ENCODE results near the gene CDC40. TPM values are rescaled to one million over a fixed set of nuclear protein-coding genes. Genes with fewer than 3 reads are reported as not detected.
A peak's percentile ranks its signal among the peaks of the same experiment; 100 is the strongest.

The CDC40 gene
- total RNA-seq, 1 donor from 2014 or later = 11.3 TPM

- DNase-seq (ENCODE audit: low read depth) = no peak
- TF ChIP-seq, protein P1, sequence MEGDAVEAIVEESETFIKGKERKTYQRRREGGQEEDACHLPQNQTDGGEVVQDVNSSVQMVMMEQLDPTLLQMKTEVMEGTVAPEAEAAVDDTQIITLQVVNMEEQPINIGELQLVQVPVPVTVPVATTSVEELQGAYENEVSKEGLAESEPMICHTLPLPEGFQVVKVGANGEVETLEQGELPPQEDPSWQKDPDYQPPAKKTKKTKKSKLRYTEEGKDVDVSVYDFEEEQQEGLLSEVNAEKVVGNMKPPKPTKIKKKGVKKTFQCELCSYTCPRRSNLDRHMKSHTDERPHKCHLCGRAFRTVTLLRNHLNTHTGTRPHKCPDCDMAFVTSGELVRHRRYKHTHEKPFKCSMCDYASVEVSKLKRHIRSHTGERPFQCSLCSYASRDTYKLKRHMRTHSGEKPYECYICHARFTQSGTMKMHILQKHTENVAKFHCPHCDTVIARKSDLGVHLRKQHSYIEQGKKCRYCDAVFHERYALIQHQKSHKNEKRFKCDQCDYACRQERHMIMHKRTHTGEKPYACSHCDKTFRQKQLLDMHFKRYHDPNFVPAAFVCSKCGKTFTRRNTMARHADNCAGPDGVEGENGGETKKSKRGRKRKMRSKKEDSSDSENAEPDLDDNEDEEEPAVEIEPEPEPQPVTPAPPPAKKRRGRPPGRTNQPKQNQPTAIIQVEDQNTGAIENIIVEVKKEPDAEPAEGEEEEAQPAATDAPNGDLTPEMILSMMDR (conservative IDR thresholded peaks at IDR 0.05; ENCODE audit: low read depth, low read length) = no peak
- H3K4me3 ChIP-seq (ENCODE audit: low read depth, low read length) = no peak overlapping the region
These were observed 21.1 kb downstream of the CDC40 start for GRCh38 chr6:110201151-110201884.

DNA sequence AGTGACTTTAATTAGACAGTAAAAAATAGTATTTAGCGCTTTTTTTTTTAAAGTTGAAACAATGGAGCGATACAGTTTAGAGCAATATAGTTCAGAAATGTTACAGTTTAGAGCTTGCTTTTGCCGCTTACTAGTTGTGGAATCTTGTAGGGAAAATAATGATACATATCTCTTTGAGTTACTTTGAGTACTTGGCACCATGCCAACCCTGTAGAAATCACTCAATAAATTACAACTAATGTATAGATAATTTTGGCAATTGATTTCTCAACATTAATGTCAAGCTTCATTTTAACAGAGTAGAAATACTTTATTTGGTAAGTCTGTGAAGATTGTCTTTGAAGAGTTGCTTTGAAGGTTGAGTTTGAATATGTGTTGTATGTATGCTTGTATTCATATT is 27.4 kb downstream of the CDC40 start:
- no peak for DNase-seq (ENCODE audit: low read depth)
- TF ChIP-seq, protein P1 (conservative IDR thresholded peaks at IDR 0.05; ENCODE audit: low read depth, low read length) = no peak
- no peak overlapping the region for H3K4me3 ChIP-seq (ENCODE audit: low read depth, low read length)

GRCh38 chr6:110211753-110212152 is 31.5 kb downstream of the CDC40 start:
- no peak overlapping the region for H3K4me3 ChIP-seq (ENCODE audit: low read depth, low read length)

GRCh38 chr6:110214338-110214737 is 34.1 kb downstream of the CDC40 start:
- TF ChIP-seq, protein P1 (conservative IDR thresholded peaks at IDR 0.05; ENCODE audit: low read depth, low read length) = no peak
- peak; percentile 63 for DNase-seq (ENCODE audit: low read depth)
- no peak overlapping the region for H3K4me3 ChIP-seq (ENCODE audit: low read depth, low read length)

More at GRCh38 chr6:110211753-110212152, 31.5 kb downstream of the CDC40 start:
- no peak for DNase-seq (ENCODE audit: low read depth)
- TF ChIP-seq, protein P1 (conservative IDR thresholded peaks at IDR 0.05; ENCODE audit: low read depth, low read length) = no peak

GRCh38 chr6:110216140-110216539 is 35.9 kb downstream of the CDC40 start:
- DNase-seq (ENCODE audit: low read depth) = no peak
- TF ChIP-seq, protein P1 (conservative IDR thresholded peaks at IDR 0.05; ENCODE audit: low read depth, low read length) = no peak
- H3K4me3 ChIP-seq (ENCODE audit: low read depth, low read length) = no peak overlapping the region

DNA sequence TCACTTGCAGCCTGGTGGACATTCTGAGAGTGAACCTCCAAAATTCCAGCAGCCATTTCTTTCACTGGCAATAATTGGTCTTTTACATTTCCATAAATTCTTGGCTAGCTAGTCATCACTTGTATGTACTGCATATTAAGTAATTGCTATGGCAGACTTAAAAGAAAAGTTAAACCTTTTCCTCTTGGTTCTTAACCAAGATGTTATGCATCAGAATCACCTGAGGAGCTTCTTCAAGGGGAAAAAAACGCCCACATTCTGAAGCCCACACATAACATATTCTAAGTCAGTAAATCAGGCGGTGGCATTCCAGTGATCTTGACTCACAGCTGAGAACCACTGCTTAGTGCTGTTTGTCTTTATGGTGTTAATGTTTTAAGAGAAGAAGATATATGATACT is 37.0 kb downstream of the CDC40 start:
- TF ChIP-seq, protein P1 (conservative IDR thresholded peaks at IDR 0.05; ENCODE audit: low read depth, low read length) = no peak
- no peak overlapping the region for H3K4me3 ChIP-seq (ENCODE audit: low read depth, low read length)
- DNase-seq (ENCODE audit: low read depth) = peak; percentile 51

DNA sequence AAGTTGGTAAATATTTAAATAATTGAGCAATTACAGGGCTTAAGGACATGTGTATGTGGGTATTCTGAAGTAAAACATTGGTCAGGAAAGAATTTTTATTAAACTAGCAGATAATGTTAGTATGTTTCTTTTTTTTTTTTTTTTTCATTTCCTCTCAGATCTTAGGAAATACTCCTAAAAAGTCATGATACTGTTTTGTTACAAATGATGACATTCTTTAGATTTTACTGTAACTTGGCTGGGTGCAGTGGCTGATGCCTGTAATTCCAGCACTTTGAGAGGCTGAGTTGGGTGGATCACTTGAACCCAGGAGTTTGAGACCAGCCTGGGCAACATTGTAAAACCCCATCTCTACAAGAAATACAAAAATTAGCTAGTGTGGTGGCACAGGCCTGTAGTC is 41.5 kb downstream of the CDC40 start:
- TF ChIP-seq, protein P1 (conservative IDR thresholded peaks at IDR 0.05; ENCODE audit: low read depth, low read length) = no peak
- H3K4me3 ChIP-seq (ENCODE audit: low read depth, low read length) = no peak overlapping the region
- no peak for DNase-seq (ENCODE audit: low read depth)
